Glutamatergic neuron (in vitro differentiated cells): Measurements from ENCODE around the gene ELN. TPM values are rescaled to one million over a fixed set of nuclear protein-coding genes. Genes with fewer than 3 reads are reported as not detected.

ENCODE experiments used
- DNase-seq: peaks from one replicate; pipeline ENCODE4 v3.0.0; 2022
- H3K27ac Mint-ChIP-seq: one replicate; pipeline ENCODE4 v1.8.0; 2020; ENCODE audit warnings: mild to moderate bottlenecking, mixed read lengths, inconsistent platforms; ENCODE audit not compliant: unreplicated experiment
- H3K27me3 Mint-ChIP-seq: one replicate; pipeline ENCODE4 v1.8.0; 2020; ENCODE audit warnings: mild to moderate bottlenecking, moderate library complexity, mixed read lengths, inconsistent platforms; ENCODE audit not compliant: unreplicated experiment
- H3K36me3 Mint-ChIP-seq: one replicate; pipeline ENCODE4 v1.8.0; 2020; ENCODE audit warnings: mild to moderate bottlenecking, mixed read lengths, inconsistent platforms; ENCODE audit not compliant: unreplicated experiment
- H3K4me1 Mint-ChIP-seq: one replicate; pipeline ENCODE4 v1.8.0; 2020; ENCODE audit warnings: mild to moderate bottlenecking, low read depth, mixed read lengths, inconsistent platforms; ENCODE audit not compliant: unreplicated experiment
- H3K4me3 Mint-ChIP-seq: one replicate; pipeline ENCODE4 v1.8.0; 2020; ENCODE audit warnings: mild to moderate bottlenecking, mixed read lengths, inconsistent platforms; ENCODE audit not compliant: unreplicated experiment
- H3K9me3 Mint-ChIP-seq: one replicate; pipeline ENCODE4 v1.8.0; 2020; ENCODE audit warnings: mild to moderate bottlenecking, moderate library complexity, mixed read lengths, inconsistent platforms; ENCODE audit not compliant: unreplicated experiment
- CTCF ChIP-seq: fragments of 200-600 bp; sonication (generic); IDR thresholded peaks from one replicate; pipeline ENCODE4 v1.5.0; 2021; ENCODE audit not compliant: partially characterized antibody, unreplicated experiment
- total RNA-seq: library from RNA; stranded (reverse); fragmentation: NEBNext Ultra II Directional; extraction: Animal tissue kit (Norgen Biotek cat#: 25700); gene quantifications from one replicate; pipeline ENCODE4 v1.2.1, GENCODE V29; 2021; ENCODE audit not compliant: unreplicated experiment

Gene ELN
- total RNA-seq, 1 donor from 2014 or later, result 3.7 TPM

- Mint-ChIP-seq H3K27me3 (peaks cover 5% of the 10 kb centered on the region), H3K27ac (no peak overlapping the region), H3K9me3 (peaks cover 5% of the 10 kb centered on the region), H3K4me3 (no peak overlapping the region), H3K4me1 (no peaks in the 10 kb centered on the region), H3K36me3 (no peaks in the 10 kb centered on the region)
- DNase-seq, result no peak
- no peak for TF ChIP-seq CTCF
Measured at GRCh38 chr7:73988197-73988596, 39.8 kb upstream of the ELN start.

GRCh38 chr7:73991522-73992100 lies 36.4 kb upstream of the ELN start:
- H3K36me3 Mint-ChIP-seq, result peaks cover 14% of the 10 kb centered on the region
- H3K9me3 Mint-ChIP-seq, result peaks cover 12% of the 10 kb centered on the region
- H3K4me1 Mint-ChIP-seq, result no peaks in the 10 kb centered on the region
- H3K27ac Mint-ChIP-seq, result no peak overlapping the region
- H3K27me3 Mint-ChIP-seq, result peaks cover 6% of the 10 kb centered on the region
- TF ChIP-seq CTCF, result no peak
- H3K4me3 Mint-ChIP-seq, result no peak overlapping the region
- DNase-seq, result no peak

- peaks cover 6% of the 10 kb centered on the region for H3K27me3 Mint-ChIP-seq
- H3K27ac Mint-ChIP-seq, result no peak overlapping the region
- no peak for DNase-seq
- H3K4me1 Mint-ChIP-seq, result no peaks in the 10 kb centered on the region
- peaks cover 14% of the 10 kb centered on the region for H3K36me3 Mint-ChIP-seq
- H3K9me3 Mint-ChIP-seq, result peaks cover 12% of the 10 kb centered on the region
- TF ChIP-seq CTCF, result no peak
- H3K4me3 Mint-ChIP-seq, result no peak overlapping the region
Measured at GRCh38 chr7:73992101-73992562, 35.8 kb upstream of the ELN start.

GRCh38 chr7:73994023-73994422 lies 34.0 kb upstream of the ELN start:
- Mint-ChIP-seq H3K36me3 (peaks cover 14% of the 10 kb centered on the region), H3K4me1 (no peaks in the 10 kb centered on the region), H3K9me3 (peaks cover 13% of the 10 kb centered on the region), H3K27ac (no peak overlapping the region), H3K27me3 (peaks cover 6% of the 10 kb centered on the region), H3K4me3 (no peak overlapping the region)
- DNase-seq, result no peak
- no peak for TF ChIP-seq CTCF

GRCh38 chr7:73994761-73995160 lies 33.2 kb upstream of the ELN start:
- Mint-ChIP-seq H3K27ac (no peak overlapping the region), H3K36me3 (peaks cover 14% of the 10 kb centered on the region), H3K4me1 (no peaks in the 10 kb centered on the region), H3K4me3 (no peak overlapping the region), H3K9me3 (peaks cover 13% of the 10 kb centered on the region), H3K27me3 (peaks cover 6% of the 10 kb centered on the region)
- no peak for DNase-seq
- TF ChIP-seq CTCF, result no peak
